KMS-11 (cell line): ENCODE measurements around the gene ZBTB40.

Source experiments
- H2AFZ ChIP-seq: fragments of 200-600 bp; sonication (generic); 2 replicates; pipeline ENCODE4 v1.6.1; 2016; ENCODE audit warnings: antibody characterized with exemption, mixed run types, low read depth
- H3K27ac ChIP-seq: fragments of 200-600 bp; sonication (generic); 2 replicates; pipeline ENCODE4 v1.6.1; 2016; ENCODE audit warnings: mild to moderate bottlenecking, mixed run types
- H3K27me3 ChIP-seq: fragments of 200-600 bp; sonication (generic); 2 replicates; pipeline ENCODE4 v1.6.1; 2017; ENCODE audit warnings: mild to moderate bottlenecking, low read depth, mixed run types, moderate library complexity; ENCODE audit not compliant: insufficient read depth
- H3K36me3 ChIP-seq: fragments of 200-600 bp; sonication (generic); 2 replicates; pipeline ENCODE4 v1.6.1; 2017; ENCODE audit warnings: mild to moderate bottlenecking, mixed run types; ENCODE audit not compliant: insufficient read depth
- H3K4me1 ChIP-seq: fragments of 200-600 bp; sonication (generic); 2 replicates; pipeline ENCODE4 v1.6.1; 2016; ENCODE audit warnings: mild to moderate bottlenecking, low read depth, mixed run types; ENCODE audit not compliant: poor library complexity, severe bottlenecking
- H3K4me2 ChIP-seq: fragments of 200-600 bp; sonication (generic); 2 replicates; pipeline ENCODE4 v1.7.0; 2016; ENCODE audit warnings: mild to moderate bottlenecking, mixed run types
- H3K4me3 ChIP-seq: fragments of 200-600 bp; sonication (generic); IDR thresholded peaks from 2 replicates; pipeline ENCODE4 v1.6.1; 2017; ENCODE audit warnings: low read depth, low read length, mixed read lengths; ENCODE audit not compliant: insufficient read depth
- H3K79me2 ChIP-seq: fragments of 200-600 bp; sonication (generic); 2 replicates; pipeline ENCODE4 v1.6.1; 2016; ENCODE audit warnings: low read depth, mixed run types; ENCODE audit not compliant: insufficient read depth
- H3K9ac ChIP-seq: fragments of 200-600 bp; sonication (generic); 2 replicates; pipeline ENCODE4 v1.6.1; 2016; ENCODE audit warnings: mild to moderate bottlenecking, mixed run types
- H4K20me1 ChIP-seq: fragments of 200-600 bp; sonication (generic); 2 replicates; pipeline ENCODE4 v1.6.1; 2016; ENCODE audit warnings: mild to moderate bottlenecking, mixed run types; ENCODE audit not compliant: insufficient read depth
- TF ChIP-seq, protein P1 (sequence below): fragments of 200-600 bp; sonication (generic); conservative IDR thresholded peaks from 2 replicates; pipeline ENCODE4 v1.6.1; 2017; ENCODE audit warnings: low read depth, mild to moderate bottlenecking, antibody characterized with exemption, low read length, moderate library complexity, mixed read lengths

ZBTB40 gene

DNA sequence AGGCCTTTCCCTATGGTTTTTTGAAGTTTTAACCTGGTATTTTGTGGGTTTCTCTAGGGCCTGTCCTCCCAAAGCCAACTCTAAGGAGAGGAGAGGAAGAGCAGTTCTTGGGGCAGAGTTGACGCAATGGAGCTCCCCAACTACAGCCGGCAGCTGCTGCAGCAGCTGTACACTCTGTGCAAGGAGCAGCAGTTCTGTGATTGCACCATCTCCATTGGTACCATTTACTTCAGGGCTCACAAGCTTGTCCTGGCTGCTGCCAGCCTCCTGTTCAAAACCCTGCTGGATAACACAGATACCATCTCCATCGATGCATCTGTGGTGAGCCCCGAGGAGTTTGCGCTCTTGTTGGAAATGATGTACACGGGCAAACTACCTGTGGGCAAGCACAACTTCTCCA is 38.2 kb downstream of the ZBTB40 start:
- H3K4me3 ChIP-seq: no peak overlapping the region
- H4K20me1 ChIP-seq: no peaks in the 10 kb centered on the region
- H3K4me2 ChIP-seq: no peak overlapping the region
- TF ChIP-seq, protein P1, sequence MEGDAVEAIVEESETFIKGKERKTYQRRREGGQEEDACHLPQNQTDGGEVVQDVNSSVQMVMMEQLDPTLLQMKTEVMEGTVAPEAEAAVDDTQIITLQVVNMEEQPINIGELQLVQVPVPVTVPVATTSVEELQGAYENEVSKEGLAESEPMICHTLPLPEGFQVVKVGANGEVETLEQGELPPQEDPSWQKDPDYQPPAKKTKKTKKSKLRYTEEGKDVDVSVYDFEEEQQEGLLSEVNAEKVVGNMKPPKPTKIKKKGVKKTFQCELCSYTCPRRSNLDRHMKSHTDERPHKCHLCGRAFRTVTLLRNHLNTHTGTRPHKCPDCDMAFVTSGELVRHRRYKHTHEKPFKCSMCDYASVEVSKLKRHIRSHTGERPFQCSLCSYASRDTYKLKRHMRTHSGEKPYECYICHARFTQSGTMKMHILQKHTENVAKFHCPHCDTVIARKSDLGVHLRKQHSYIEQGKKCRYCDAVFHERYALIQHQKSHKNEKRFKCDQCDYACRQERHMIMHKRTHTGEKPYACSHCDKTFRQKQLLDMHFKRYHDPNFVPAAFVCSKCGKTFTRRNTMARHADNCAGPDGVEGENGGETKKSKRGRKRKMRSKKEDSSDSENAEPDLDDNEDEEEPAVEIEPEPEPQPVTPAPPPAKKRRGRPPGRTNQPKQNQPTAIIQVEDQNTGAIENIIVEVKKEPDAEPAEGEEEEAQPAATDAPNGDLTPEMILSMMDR: no peak
- H3K9ac ChIP-seq: no peak overlapping the region
- no peak overlapping the region for H2AFZ ChIP-seq
- peaks cover 17% of the 10 kb centered on the region for H3K4me1 ChIP-seq
- H3K27me3 ChIP-seq: no peaks in the 10 kb centered on the region
- H3K79me2 ChIP-seq: peaks cover 7% of the 10 kb centered on the region; the same call in 1 of the 2 replicates
- H3K36me3 ChIP-seq: no peaks in the 10 kb centered on the region
- no peak overlapping the region for H3K27ac ChIP-seq

DNA sequence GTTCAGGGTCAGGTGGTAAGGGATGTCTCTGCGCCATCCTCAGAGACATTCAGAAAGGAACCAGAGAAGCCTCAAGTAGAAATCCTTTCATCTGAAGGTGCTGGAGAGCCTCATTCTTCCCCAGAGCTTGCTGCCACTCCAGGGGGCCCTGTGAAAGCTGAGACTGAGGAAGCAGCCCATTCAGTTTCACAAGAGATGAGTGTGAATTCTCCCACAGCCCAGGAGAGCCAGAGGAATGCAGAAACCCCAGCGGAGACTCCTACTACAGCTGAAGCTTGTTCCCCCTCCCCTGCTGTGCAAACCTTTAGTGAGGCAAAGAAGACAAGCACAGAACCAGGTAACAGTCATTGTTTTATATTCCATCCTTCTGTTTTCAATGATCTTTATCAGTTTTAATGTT is 38.7 kb downstream of the ZBTB40 start:
- Histone ChIP-seq H3K9ac (no peak overlapping the region), H3K36me3 (no peaks in the 10 kb centered on the region), H4K20me1 (no peaks in the 10 kb centered on the region), H3K4me2 (no peak overlapping the region), H3K4me1 (peaks cover 20% of the 10 kb centered on the region), H3K79me2 (peaks cover 3% of the 10 kb centered on the region; the same call in 1 of the 2 replicates), H2AFZ (no peak overlapping the region), H3K27me3 (no peaks in the 10 kb centered on the region), H3K4me3 (no peak overlapping the region), H3K27ac (no peak overlapping the region)
- TF ChIP-seq, protein P1: no peak

DNA sequence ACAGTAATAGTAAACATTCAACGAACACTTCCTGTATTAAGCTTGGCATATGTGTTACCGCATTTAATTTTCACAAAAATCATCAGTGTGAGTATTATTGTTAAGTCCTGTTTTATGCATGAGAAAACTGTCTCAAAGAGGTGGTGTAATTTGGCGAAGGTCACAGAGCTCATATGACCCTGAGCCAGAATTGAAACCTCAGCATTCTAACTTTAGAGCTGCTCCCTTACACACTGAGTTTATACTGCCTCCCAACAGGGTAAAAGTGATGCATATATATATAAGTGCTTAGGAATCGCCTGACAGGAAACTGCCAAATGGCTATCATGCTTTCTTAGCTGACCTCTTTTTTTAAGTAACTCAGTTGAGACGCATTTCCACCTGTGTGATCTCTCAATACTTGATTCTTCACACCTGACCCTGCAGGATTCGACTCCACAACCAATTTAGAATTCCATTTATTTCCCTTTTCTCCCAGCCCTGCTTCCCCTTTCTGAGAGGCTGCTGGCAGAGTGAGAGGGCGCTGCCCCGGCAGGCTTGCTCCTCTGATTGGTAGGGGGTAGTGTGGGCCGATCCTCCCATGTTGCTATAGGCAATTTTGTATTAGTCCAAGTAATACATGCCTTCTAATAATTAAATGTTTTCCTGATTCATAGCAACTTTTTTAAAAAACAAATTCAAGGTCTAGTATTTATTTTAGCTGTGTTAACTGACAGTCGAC is 40.5 kb downstream of the ZBTB40 start:
- H3K4me2 ChIP-seq: no peak overlapping the region
- TF ChIP-seq, protein P1: no peak
- no peak overlapping the region for H3K4me3 ChIP-seq
- no peak overlapping the region for H3K27ac ChIP-seq
- no peak overlapping the region for H2AFZ ChIP-seq
- H3K36me3 ChIP-seq: no peaks in the 10 kb centered on the region
- no peak overlapping the region for H3K9ac ChIP-seq
- H3K27me3 ChIP-seq: no peaks in the 10 kb centered on the region
- peaks cover 36% of the 10 kb centered on the region for H3K4me1 ChIP-seq
- no peaks in the 10 kb centered on the region for H4K20me1 ChIP-seq
- no peaks in the 10 kb centered on the region for H3K79me2 ChIP-seq

DNA sequence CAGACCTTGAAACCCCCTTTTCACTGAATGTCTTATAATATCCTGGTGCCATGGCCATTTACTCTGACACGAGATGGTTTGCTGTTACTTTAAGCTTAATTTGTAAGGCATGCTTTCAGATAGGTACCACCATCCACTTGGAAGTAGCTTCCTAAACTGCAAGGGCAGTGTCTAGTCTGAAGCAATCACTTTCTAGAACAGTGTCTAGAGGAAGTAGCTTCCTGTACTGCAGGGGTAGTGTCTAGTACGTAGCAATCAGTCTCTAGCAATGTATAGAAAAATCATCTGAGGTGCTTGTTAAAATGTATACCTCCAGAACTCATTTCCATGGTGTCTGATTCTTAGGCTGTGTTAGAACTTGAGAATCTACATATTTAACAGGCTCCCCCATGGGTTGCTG is 42.5 kb downstream of the ZBTB40 start:
- H4K20me1 ChIP-seq: no peaks in the 10 kb centered on the region
- no peak overlapping the region for H3K9ac ChIP-seq
- H3K4me1 ChIP-seq: peaks cover 36% of the 10 kb centered on the region
- H3K36me3 ChIP-seq: no peaks in the 10 kb centered on the region
- H3K27ac ChIP-seq: peak overlapping the region; percentile 63; the same call in 1 of the 2 replicates
- H3K4me3 ChIP-seq: no peak overlapping the region
- peak overlapping the region; percentile 40; the same call in 1 of the 2 replicates for H3K4me2 ChIP-seq
- no peak overlapping the region for H2AFZ ChIP-seq
- H3K79me2 ChIP-seq: no peaks in the 10 kb centered on the region
- no peaks in the 10 kb centered on the region for H3K27me3 ChIP-seq
- TF ChIP-seq, protein P1: no peak
